Right lobe of liver (tissue), 6 donors: ENCODE measurements around the gene STAT4. TPM values are rescaled to one million over a fixed set of nuclear protein-coding genes. Genes with fewer than 3 reads are reported as not detected.

Source experiments
- ATAC-seq, 4 donors: fragments of 200-7000 bp; cut with Tn5 transposase; one replicate each; pipeline ENCODE4 v1.9.1; 2020; ENCODE audit warnings: mild to moderate bottlenecking in 4 of 4, moderate library complexity in 4 of 4
- DNase-seq, 3 donors: peaks; one replicate each; pipeline ENCODE4 v3.0.0-alpha.2; 2020
- H3K27ac ChIP-seq, 3 donors: fragments of 200-600 bp; one replicate each; pipeline ENCODE4 v1.8.0; 2022
- H3K27me3 ChIP-seq, 2 donors: fragments of 200-600 bp; one replicate each; pipeline ENCODE4 v1.8.0; 2022
- H3K36me3 ChIP-seq, 4 donors: fragments of 200-600 bp; sonication (generic) in 1 of 4; one replicate each; pipeline versions ENCODE4 v1.5.1 to v1.8.0; 2017 to 2022; ENCODE audit warnings: control low read depth in 1 of 4
- H3K4me1 ChIP-seq, 4 donors: fragments of 200-600 bp; sonication (generic) in 1 of 4; one replicate each; pipeline versions ENCODE4 v1.5.1 to v1.8.0; 2017 to 2022; ENCODE audit warnings: control low read depth in 1 of 4
- H3K4me3 ChIP-seq, 3 donors: fragments of 200-600 bp; one replicate each; pipeline ENCODE4 v1.8.0; 2022
- H3K9me3 ChIP-seq, 4 donors: fragments of 200-600 bp; sonication (generic) in 1 of 4; one replicate each; pipeline versions ENCODE4 v1.5.1 to v1.8.0; 2017 to 2022; ENCODE audit warnings: control low read depth in 1 of 4
- POLR2A ChIP-seq: fragments of 450-650 bp; IDR thresholded peaks from one replicate; pipeline ENCODE4 v1.6.1; 2017; ENCODE audit warnings: antibody characterized with exemption, mild to moderate bottlenecking
- WGBS: methylation state at CpG from one replicate; pipeline ENCODE4 v1.1.6; 2018; ENCODE audit warnings: low coverage, low lambda C conversion rate; ENCODE audit not compliant: insufficient coverage; ENCODE audit errors: missing lambda C conversion rate; 5-methylcytosine and 5-hydroxymethylcytosine counted together
- intact Hi-C, 2 donors: fragments of 100-400 bp; cut with DNase I; formaldehyde crosslinking; loops; one replicate each; pipeline versions ENCODE4 v1.11.2 to v1.14.1; 2022
- total RNA-seq, 6 experiments: library from RNA; depleted of rRNA in 2 of 6; stranded (reverse); fragments of >200 nt in 2 of 6; fragmentation: NEBNext Ultra II Directional in 3 of 6; extraction: Animal tissue kit (Norgen Biotek cat#: 25700) in 3 of 6; gene quantifications; one replicate each; pipeline versions ENCODE4 v1.1.0 to v1.2.4, GENCODE V29; 2016 to 2023
- TF ChIP-seq, protein P1 (sequence below), 4 donors: fragments of 200-600 bp in 3 of 4; fragments of 450-650 bp in 1 of 4; IDR thresholded peaks; one replicate each; pipeline versions ENCODE4 v1.5.1 to v1.8.0; 2016 to 2022; ENCODE audit warnings: antibody characterized with exemption in 4 of 4, mild to moderate bottlenecking in 2 of 4
- donor health status: DM: no; HTN: yes; CAD: no.
- donor health status: DM: no; HTN: no; CAD: no.
- donor health status: DM: no; HTN: no; CAD: no.
- donor health status: DM: no; HTN: yes; CAD: no.
- donor health status: DM: no; HTN: yes; CAD: no.

The STAT4 gene
- total RNA-seq, 6 experiments from 2014 or later: 0.90 to 6.1 (median 3.2) TPM

DNA sequence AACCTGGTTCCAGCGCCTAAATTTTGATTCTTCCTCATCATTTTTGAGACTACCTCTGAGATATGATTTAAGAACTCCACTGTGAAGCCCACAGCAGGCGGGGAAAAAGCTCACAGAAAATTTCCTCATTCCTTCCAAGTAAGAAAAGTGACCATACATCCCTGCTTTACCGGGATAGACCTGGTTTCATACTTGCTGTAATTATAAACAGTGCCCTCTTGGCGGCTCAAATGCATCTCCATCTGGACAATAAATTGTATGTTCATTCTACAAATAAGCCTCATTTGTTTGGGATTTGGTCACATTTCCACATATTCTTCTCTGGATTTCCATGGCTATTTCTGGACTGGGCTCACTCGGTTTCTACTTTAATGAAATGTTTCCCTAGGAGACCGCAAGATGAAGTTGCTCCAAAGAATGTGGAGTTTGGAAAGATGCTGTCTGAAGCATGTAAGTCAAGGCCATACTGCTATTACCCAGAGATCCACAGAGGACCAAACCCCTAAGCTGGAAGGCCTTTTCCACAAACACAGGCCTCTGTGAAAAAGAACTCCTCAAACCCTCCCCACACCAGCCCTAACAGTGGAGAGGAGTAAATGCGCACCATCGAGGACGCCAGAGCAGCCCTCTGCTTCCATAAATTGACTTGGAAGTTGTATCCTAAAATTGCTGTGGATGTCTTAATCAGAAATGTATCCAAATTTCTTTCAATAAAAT lies 150.7 kb downstream of the STAT4 start:
- H3K36me3 ChIP-seq: peaks cover 25 to 100% (median 52%) of the 10 kb centered on the region in 4 donors
- no peak overlapping the region for H3K4me3 ChIP-seq
- H3K27me3 ChIP-seq: no peaks in the 10 kb centered on the region
- TF ChIP-seq, protein P1, sequence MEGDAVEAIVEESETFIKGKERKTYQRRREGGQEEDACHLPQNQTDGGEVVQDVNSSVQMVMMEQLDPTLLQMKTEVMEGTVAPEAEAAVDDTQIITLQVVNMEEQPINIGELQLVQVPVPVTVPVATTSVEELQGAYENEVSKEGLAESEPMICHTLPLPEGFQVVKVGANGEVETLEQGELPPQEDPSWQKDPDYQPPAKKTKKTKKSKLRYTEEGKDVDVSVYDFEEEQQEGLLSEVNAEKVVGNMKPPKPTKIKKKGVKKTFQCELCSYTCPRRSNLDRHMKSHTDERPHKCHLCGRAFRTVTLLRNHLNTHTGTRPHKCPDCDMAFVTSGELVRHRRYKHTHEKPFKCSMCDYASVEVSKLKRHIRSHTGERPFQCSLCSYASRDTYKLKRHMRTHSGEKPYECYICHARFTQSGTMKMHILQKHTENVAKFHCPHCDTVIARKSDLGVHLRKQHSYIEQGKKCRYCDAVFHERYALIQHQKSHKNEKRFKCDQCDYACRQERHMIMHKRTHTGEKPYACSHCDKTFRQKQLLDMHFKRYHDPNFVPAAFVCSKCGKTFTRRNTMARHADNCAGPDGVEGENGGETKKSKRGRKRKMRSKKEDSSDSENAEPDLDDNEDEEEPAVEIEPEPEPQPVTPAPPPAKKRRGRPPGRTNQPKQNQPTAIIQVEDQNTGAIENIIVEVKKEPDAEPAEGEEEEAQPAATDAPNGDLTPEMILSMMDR (IDR thresholded peaks at IDR 0.05): no peak
- no peak for TF ChIP-seq POLR2A
- no peak overlapping the region for H3K27ac ChIP-seq
- intact Hi-C loops: no loop called here
- H3K4me1 ChIP-seq: no peaks in the 10 kb centered on the region
- ATAC-seq: no peak
- WGBS: 90% methylated on average over 8 of the region's 9 CpGs
- no peaks in the 10 kb centered on the region for H3K9me3 ChIP-seq
- no peak for DNase-seq

DNA sequence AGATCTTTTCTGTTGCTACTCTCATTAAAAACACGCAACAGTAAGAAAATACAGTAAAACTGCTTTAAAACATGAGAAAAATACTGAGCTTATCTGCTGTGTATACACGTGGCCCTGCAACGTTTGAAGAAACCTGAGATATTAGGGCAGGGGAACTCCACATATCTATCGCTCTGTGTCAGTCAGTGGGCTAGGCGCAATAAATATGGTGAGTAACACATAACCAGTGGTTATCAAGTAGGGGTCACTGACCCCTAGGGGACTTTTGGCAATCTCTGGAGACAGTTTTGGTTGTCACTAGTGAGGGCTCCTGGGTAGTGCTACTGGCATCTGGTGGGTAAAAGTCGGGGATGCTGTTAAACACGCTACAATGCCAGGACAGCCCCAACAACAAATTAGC lies 151.7 kb downstream of the STAT4 start:
- H3K36me3 ChIP-seq: peaks cover 25 to 100% (median 58%) of the 10 kb centered on the region in 4 donors
- H3K4me1 ChIP-seq: no peaks in the 10 kb centered on the region
- TF ChIP-seq, protein P1 (IDR thresholded peaks at IDR 0.05): no peak
- TF ChIP-seq POLR2A: no peak
- no peak overlapping the region for H3K4me3 ChIP-seq
- DNase-seq (no peak), ATAC-seq (no peak)
- no peak overlapping the region for H3K27ac ChIP-seq
- no peaks in the 10 kb centered on the region for H3K27me3 ChIP-seq
- 81% methylated on average over 7 of the region's 7 CpGs for WGBS
- no peaks in the 10 kb centered on the region for H3K9me3 ChIP-seq
- intact Hi-C loops: no loop called here

DNA sequence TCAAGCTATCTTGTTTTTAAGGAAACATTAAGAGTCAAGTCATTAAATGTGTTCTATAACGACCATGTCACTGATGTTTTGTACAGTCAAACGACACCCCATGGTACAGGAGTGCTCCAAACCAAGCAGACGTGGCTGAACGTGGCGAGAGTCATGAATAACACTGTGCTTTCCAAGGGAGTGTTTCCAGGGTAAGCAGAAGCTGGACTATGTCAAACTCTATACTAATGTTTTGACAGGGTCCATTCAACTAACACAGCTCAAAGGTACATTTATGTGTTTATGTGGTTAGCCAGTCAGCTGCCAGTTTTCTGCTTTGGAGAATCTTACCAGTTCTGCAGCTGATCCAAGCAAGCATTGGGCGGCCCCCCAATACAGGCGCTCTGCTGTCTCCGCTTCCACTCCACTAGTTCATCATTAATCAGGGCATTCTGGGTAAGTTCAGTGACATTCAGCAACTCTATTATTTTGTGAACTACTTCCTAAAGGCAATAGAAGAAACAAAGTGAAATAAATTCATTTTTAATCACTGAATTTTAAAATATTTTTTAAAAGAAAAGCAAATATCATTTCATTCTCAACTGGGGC lies 153.2 kb downstream of the STAT4 start:
- ATAC-seq (no peak), DNase-seq (no peak)
- no peak overlapping the region for H3K4me3 ChIP-seq
- WGBS: 75% methylated on average over 7 of the region's 8 CpGs
- no peak for TF ChIP-seq POLR2A
- TF ChIP-seq, protein P1 (IDR thresholded peaks at IDR 0.05): no peak
- no peaks in the 10 kb centered on the region for H3K9me3 ChIP-seq
- no peaks in the 10 kb centered on the region for H3K27me3 ChIP-seq
- no peaks in the 10 kb centered on the region for H3K4me1 ChIP-seq
- H3K36me3 ChIP-seq: peaks cover 20 to 100% (median 54%) of the 10 kb centered on the region in 4 donors
- intact Hi-C loops: no loop called here
- no peak overlapping the region for H3K27ac ChIP-seq

DNA sequence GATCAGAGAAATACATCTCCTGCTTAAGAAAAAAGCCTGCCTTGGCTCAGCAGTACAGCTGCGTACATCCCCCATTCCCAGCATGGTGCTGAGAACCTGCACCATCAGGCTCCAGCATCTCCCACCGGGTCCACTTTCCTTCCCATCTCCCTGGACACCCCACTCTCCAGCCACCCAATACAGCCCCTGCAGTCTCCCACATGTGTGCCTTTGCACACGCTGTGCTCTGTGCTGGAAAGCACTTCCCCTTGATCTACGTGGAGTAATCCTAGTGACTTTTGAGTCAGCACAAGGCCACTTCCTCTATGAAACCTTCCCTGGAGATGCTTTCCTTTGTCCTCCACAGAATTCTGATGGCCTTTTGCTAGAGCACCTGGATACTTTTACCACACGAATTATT lies 153.8 kb downstream of the STAT4 start:
- DNase-seq (no peak), ATAC-seq (peak; percentile 45 to 60 (median 58))
- Histone ChIP-seq H3K27me3 (no peaks in the 10 kb centered on the region), H3K36me3 (peaks cover 18 to 100% (median 54%) of the 10 kb centered on the region in 4 donors), H3K4me3 (no peak overlapping the region), H3K9me3 (no peaks in the 10 kb centered on the region), H3K4me1 (no peaks in the 10 kb centered on the region), H3K27ac (no peak overlapping the region)
- intact Hi-C loops: no loop called here
- 55% methylated on average over 4 of the region's 5 CpGs for WGBS
- TF ChIP-seq, protein P1 (IDR thresholded peaks at IDR 0.05): no peak
- no peak for TF ChIP-seq POLR2A
